Osteoblast (primary cell): ENCODE measurements around the gene SLC38A1. TPM values are rescaled to one million over a fixed set of nuclear protein-coding genes. Genes with fewer than 3 reads are reported as not detected.

ENCODE experiments used
- DNase-seq: peaks from one replicate; pipeline ENCODE4 v3.0.0; 2011; ENCODE audit warnings: low spot score, mixed read lengths; ENCODE audit not compliant: insufficient read length; ENCODE audit errors: missing footprints
- H2AFZ ChIP-seq: 2 replicates; pipeline ENCODE4 v1.6.0; 2011; ENCODE audit warnings: mild to moderate bottlenecking, low read length
- H3K27ac ChIP-seq: 2 replicates; pipeline ENCODE4 v1.5.1; 2011; ENCODE audit warnings: mild to moderate bottlenecking, low read depth, low read length, moderate library complexity
- H3K27me3 ChIP-seq: 2 replicates; pipeline ENCODE4 v1.6.0; 2012; ENCODE audit warnings: mild to moderate bottlenecking, control low read depth, inconsistent platforms, low read length, moderate library complexity; ENCODE audit not compliant: insufficient read depth
- H3K36me3 ChIP-seq: 2 replicates; pipeline ENCODE4 v1.5.1; 2011; ENCODE audit warnings: mild to moderate bottlenecking, low read length, control low read depth, moderate library complexity; ENCODE audit not compliant: insufficient read depth
- H3K4me1 ChIP-seq: 2 replicates; pipeline ENCODE4 v1.5.1; 2011; ENCODE audit warnings: mild to moderate bottlenecking, low read length, control low read depth, moderate library complexity; ENCODE audit not compliant: insufficient read depth
- H3K4me2 ChIP-seq: 2 replicates; pipeline ENCODE4 v1.6.0; 2011; ENCODE audit warnings: mild to moderate bottlenecking, low read length; ENCODE audit not compliant: insufficient read depth
- H3K4me3 ChIP-seq: fragments of 200-600 bp; sonication (generic); 3 replicates; pipeline ENCODE4 v1.5.1; 2012; ENCODE audit warnings: mild to moderate bottlenecking, low read length, inconsistent platforms; ENCODE audit not compliant: insufficient read depth
- H3K79me2 ChIP-seq: 2 replicates; pipeline ENCODE4 v1.6.0; 2012; ENCODE audit warnings: mild to moderate bottlenecking, low read length, control low read depth, inconsistent platforms; ENCODE audit not compliant: insufficient read depth
- H3K9me3 ChIP-seq: 2 replicates; pipeline ENCODE4 v1.5.1; 2011; ENCODE audit warnings: low read depth, low read length, control low read depth
- H4K20me1 ChIP-seq: 2 replicates; pipeline ENCODE4 v1.6.0; 2012; ENCODE audit warnings: mild to moderate bottlenecking, low read length, control low read depth; ENCODE audit not compliant: insufficient read depth
- CTCF ChIP-seq: IDR thresholded peaks from 2 replicates; pipeline ENCODE4 v1.5.1; 2011; ENCODE audit warnings: mild to moderate bottlenecking, low read depth, low read length, moderate library complexity; ENCODE audit errors: extremely low read depth
- total RNA-seq: library from RNA; depleted of rRNA; stranded (reverse); fragments of >200 nt; gene quantifications from 2 replicates; pipeline ENCODE4 v1.2.3, GENCODE V29; 2012

The SLC38A1 gene
- total RNA-seq, 1 donor: 29.7 TPM

DNA sequence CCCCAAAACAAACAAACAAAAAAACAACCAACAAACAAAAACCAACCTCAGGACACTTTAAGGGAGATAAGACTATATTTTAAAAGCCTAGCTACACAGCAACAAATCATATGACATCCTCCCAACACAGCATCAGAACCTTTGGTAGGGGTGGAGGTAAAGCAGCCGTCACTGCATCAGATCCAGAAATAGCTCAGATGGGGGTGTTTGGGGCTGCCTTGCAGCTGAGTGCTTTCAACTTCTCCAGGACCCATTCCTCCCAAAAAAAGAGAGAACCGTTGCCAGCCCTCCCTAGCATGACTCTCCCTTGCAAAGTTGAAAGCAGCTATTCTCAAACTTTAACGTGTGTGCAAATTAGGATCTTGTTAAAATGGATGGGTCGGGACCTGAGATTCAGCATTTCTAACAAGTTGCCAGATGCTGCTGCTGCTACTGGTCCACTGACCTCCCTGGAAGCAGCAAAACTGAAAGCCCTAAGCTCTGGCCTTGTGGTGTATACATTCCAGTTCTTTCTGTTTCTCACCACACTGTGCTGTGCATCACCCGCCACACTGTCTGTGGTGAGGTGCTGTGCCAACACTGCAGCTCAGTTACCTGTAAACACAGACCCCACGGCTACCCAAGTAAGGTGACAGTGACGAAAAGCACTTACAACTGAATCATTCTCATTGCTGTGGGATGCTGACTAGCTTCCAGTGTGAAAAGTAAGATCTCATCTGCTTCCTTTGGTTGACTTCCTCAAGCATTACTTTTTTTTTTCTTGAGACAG is 54.0 kb downstream of the SLC38A1 start:
- H3K27me3 ChIP-seq: peaks cover 2% of the 10 kb centered on the region
- no peak for DNase-seq
- H3K9me3 ChIP-seq: no peaks in the 10 kb centered on the region
- no peak overlapping the region for H2AFZ ChIP-seq
- H3K4me3 ChIP-seq: no peak overlapping the region
- no peaks in the 10 kb centered on the region for H4K20me1 ChIP-seq
- no peak overlapping the region for H3K4me2 ChIP-seq
- H3K36me3 ChIP-seq: no peaks in the 10 kb centered on the region
- H3K79me2 ChIP-seq: no peaks in the 10 kb centered on the region
- no peak overlapping the region for H3K27ac ChIP-seq
- TF ChIP-seq CTCF: no peak
- peaks cover 3% of the 10 kb centered on the region for H3K4me1 ChIP-seq

DNA sequence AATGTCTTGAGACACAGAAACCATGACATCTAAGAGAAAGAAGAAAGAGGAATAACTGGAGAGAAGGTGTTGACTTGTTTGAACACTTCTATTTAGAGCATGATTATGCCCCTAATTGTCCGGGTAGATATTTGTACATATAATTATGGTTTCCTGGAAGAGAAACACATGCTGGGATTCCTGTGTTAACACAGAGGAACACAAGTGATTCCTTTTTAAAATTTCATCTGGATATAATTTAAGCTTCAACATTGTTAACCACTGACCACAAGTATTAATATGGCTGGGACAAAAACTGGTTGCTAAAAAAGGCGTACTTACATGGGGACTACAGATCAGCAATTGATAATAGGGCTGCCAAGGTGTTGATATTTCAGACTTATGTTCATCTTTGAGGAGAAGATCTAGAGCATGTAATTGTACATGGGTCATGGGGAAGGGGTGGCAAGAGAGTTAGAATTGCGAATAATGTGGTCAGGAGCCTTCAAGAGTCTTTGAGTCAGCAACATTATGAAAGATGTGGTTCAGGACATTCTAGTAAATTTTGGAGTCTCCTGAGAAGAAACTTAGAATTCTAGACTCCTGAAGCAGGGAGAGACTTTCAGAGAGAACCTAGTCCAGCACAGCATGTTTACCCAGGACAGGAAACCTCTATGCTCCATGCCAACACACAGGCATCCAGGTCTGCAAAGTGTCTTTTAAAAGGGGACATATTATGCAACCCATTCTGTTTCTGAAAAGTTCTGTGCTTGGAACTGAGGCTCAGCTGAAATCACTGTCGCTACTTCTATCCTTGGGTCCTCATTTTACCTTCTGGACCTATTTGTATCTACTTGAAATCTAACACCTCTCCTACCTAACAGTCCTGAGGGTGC is 56.5 kb downstream of the SLC38A1 start:
- no peak for TF ChIP-seq CTCF
- DNase-seq: no peak
- Histone ChIP-seq H3K4me3 (no peak overlapping the region), H3K4me2 (no peak overlapping the region), H3K79me2 (no peaks in the 10 kb centered on the region), H3K4me1 (no peaks in the 10 kb centered on the region), H3K9me3 (no peaks in the 10 kb centered on the region), H2AFZ (no peak overlapping the region), H4K20me1 (no peaks in the 10 kb centered on the region), H3K36me3 (no peaks in the 10 kb centered on the region), H3K27ac (no peak overlapping the region), H3K27me3 (peaks cover 2% of the 10 kb centered on the region)

GRCh38 chr12:46210873-46211439 is 57.9 kb downstream of the SLC38A1 start:
- no peaks in the 10 kb centered on the region for H3K36me3 ChIP-seq
- H3K9me3 ChIP-seq: no peaks in the 10 kb centered on the region
- H3K27ac ChIP-seq: no peak overlapping the region
- no peak for TF ChIP-seq CTCF
- H2AFZ ChIP-seq: no peak overlapping the region
- no peaks in the 10 kb centered on the region for H3K79me2 ChIP-seq
- H3K27me3 ChIP-seq: peaks cover 2% of the 10 kb centered on the region
- no peaks in the 10 kb centered on the region for H3K4me1 ChIP-seq
- DNase-seq: no peak
- no peaks in the 10 kb centered on the region for H4K20me1 ChIP-seq
- no peak overlapping the region for H3K4me2 ChIP-seq
- no peak overlapping the region for H3K4me3 ChIP-seq
